ENCODE data around the gene MYH6. TPM values are rescaled to one million over a fixed set of nuclear protein-coding genes. Genes with fewer than 3 reads are reported as not detected.

The MYH6 gene
- total RNA-seq, 1 experiment from 2014 or later = 0.09 TPM

- no peak for TF ChIP-seq AR (CRISPR knock-in tag; IDR thresholded peaks at IDR 0.05)
- TF ChIP-seq NFATC4 (CRISPR knock-in tag; IDR thresholded peaks at IDR 0.05) = no peak
- TF ChIP-seq ZNF396 (CRISPR knock-in tag; IDR thresholded peaks at IDR 0.05; ENCODE audit: borderline replicate concordance) = no peak
- TF ChIP-seq ZNF219 (CRISPR knock-in tag; IDR thresholded peaks at IDR 0.05; ENCODE audit: borderline replicate concordance) = no peak
Measured at GRCh38 chr14:23360496-23360895, 47.6 kb downstream of the MYH6 start (continued).

- POLR2A ChIA-PET = interaction anchor here (1.0 to 1.2 kb wide), 3 partner anchors 7 to 38 kb away, joined by 3 to 8 read pairs (median 5); partner anchors contain the start of genes PABPN1 and SLC22A17
Measured at GRCh38 chr14:23359722-23360447, 48.2 kb downstream of the MYH6 start.

More at GRCh38 chr14:23359722-23360447, 48.2 kb downstream of the MYH6 start:
- H3K27ac Mint-ChIP-seq = no peak overlapping the region
- peaks cover 17% of the 10 kb centered on the region for H3K36me3 Mint-ChIP-seq
- H3K4me3 Mint-ChIP-seq = no peak overlapping the region
- peaks cover 22% of the 10 kb centered on the region for H3K4me1 Mint-ChIP-seq
- ATAC-seq = no peak
- H3K9me3 Mint-ChIP-seq = no peaks in the 10 kb centered on the region
- TF ChIP-seq ELF4 (CRISPR knock-in tag; IDR thresholded peaks at IDR 0.05; ENCODE audit: low read depth) (no peak), PRDM15 (CRISPR knock-in tag; IDR thresholded peaks at IDR 0.05) (no peak), CREB1 (CRISPR knock-in tag; IDR thresholded peaks at IDR 0.05) (no peak), HMGXB4 (CRISPR knock-in tag; IDR thresholded peaks at IDR 0.05) (no peak), AR (CRISPR knock-in tag; IDR thresholded peaks at IDR 0.05) (no peak)
- DNase-seq (ENCODE audit: low spot score) = no peak
- peaks cover 7% of the 10 kb centered on the region for H3K27me3 Mint-ChIP-seq (ENCODE audit: low read depth)
- CTCF ChIA-PET = interaction anchor here (0.6 to 9.1 kb wide), 39 partner anchors 8 to 288 kb away, joined by 3 to 95 read pairs (median 4); partner anchors contain the start of genes BCL2L2, CMTM5, PABPN1 and PPP1R3E
